Gastroesophageal sphincter (tissue), 4 donors: ENCODE measurements around the gene IL23R. TPM values are rescaled to one million over a fixed set of nuclear protein-coding genes. Genes with fewer than 3 reads are reported as not detected.
A peak's percentile ranks its signal among the peaks of the same experiment; 100 is the strongest.

Source experiments
- ATAC-seq: fragments of 150-250 bp; one replicate; pipeline ENCODE4 v1.9.1; 2016; ENCODE audit warnings: mild to moderate bottlenecking, moderate library complexity
- H3K27ac ChIP-seq, 4 donors: fragments of 200-600 bp; sonication (generic) in 3 of 4; 1 replicate in 3 of 4; 2 replicates in 1 of 4; pipeline ENCODE4 v1.5.1; 2016 to 2019
- H3K27me3 ChIP-seq: fragments of 200-600 bp; sonication (generic); one replicate; pipeline ENCODE4 v1.5.1; 2019
- H3K36me3 ChIP-seq, 2 donors: fragments of 200-600 bp; sonication (generic); one replicate each; pipeline ENCODE4 v1.5.1; 2019; ENCODE audit warnings: control low read depth in 1 of 2
- H3K4me1 ChIP-seq, 3 donors: fragments of 200-600 bp; sonication (generic); 1 replicate in 2 of 3; 2 replicates in 1 of 3; pipeline ENCODE4 v1.5.1; 2016 to 2019; ENCODE audit warnings: control low read depth in 2 of 3
- H3K4me3 ChIP-seq, 2 donors: fragments of 200-600 bp; sonication (generic); one replicate each; pipeline ENCODE4 v1.5.1; 2019; ENCODE audit warnings: mild to moderate bottlenecking in 1 of 2, moderate library complexity in 1 of 2
- H3K9me3 ChIP-seq, 3 donors: fragments of 200-600 bp; sonication (generic); one replicate each; pipeline ENCODE4 v1.5.1; 2017 to 2019; ENCODE audit warnings: control low read depth in 2 of 3
- CTCF ChIP-seq, 4 experiments: fragments of 200-600 bp in 2 of 4; fragments of 450-650 bp in 2 of 4; sonication (generic) in 1 of 4; IDR thresholded peaks; one replicate each; pipeline ENCODE4 v1.5.1; 2017 to 2019; ENCODE audit warnings: antibody characterized with exemption in 4 of 4, mild to moderate bottlenecking in 2 of 4, moderate library complexity in 2 of 4
- EP300 ChIP-seq: sonication (generic); formaldehyde crosslinking; IDR thresholded peaks from one replicate; pipeline ENCODE4 v1.6.1; 2017; ENCODE audit warnings: antibody characterized with exemption, mild to moderate bottlenecking
- POLR2A ChIP-seq, 2 donors: fragments of 450-650 bp; IDR thresholded peaks; one replicate each; pipeline ENCODE4 v1.6.1; 2017; ENCODE audit warnings: antibody characterized with exemption in 2 of 2, mild to moderate bottlenecking in 2 of 2, moderate library complexity in 1 of 2
- POLR2AphosphoS5 ChIP-seq: sonication (generic); formaldehyde crosslinking; IDR thresholded peaks from one replicate; pipeline ENCODE4 v1.6.1; 2017; ENCODE audit warnings: antibody characterized with exemption
- WGBS, 2 donors: methylation state at CpG; one replicate each; pipeline ENCODE4 v1.1.5; 2018; ENCODE audit warnings: low coverage in 1 of 2; 5-methylcytosine and 5-hydroxymethylcytosine counted together
- total RNA-seq, 4 donors: library from RNA; depleted of rRNA; stranded (reverse); fragments of >200 nt; gene quantifications; one replicate each; pipeline ENCODE4 v1.1.0, GENCODE V29; 2016

IL23R gene
- total RNA-seq, 4 donors from 2014 or later, result not detected

GRCh38 chr1:67213164-67213563 lies 46.9 kb downstream of the IL23R start:
- 59 to 67% methylated on average over 2 to 3 of the region's 3 CpGs for WGBS, 2 donors
- H3K4me1 ChIP-seq, result no peaks in the 10 kb centered on the region
- H3K36me3 ChIP-seq, result no peaks in the 10 kb centered on the region
- H3K27me3 ChIP-seq, result no peaks in the 10 kb centered on the region
- TF ChIP-seq POLR2A (IDR thresholded peaks at IDR 0.05), result no peak
- no peak for TF ChIP-seq CTCF (IDR thresholded peaks at IDR 0.05)
- no peak for TF ChIP-seq EP300
- TF ChIP-seq POLR2AphosphoS5, result no peak
- H3K9me3 ChIP-seq, result no peaks in the 10 kb centered on the region
- no peak overlapping the region for H3K27ac ChIP-seq
- no peak overlapping the region for H3K4me3 ChIP-seq
- no peak for ATAC-seq

GRCh38 chr1:67213948-67214347 lies 47.7 kb downstream of the IL23R start:
- Histone ChIP-seq H3K36me3 (no peaks in the 10 kb centered on the region), H3K4me1 (no peaks in the 10 kb centered on the region), H3K27me3 (no peaks in the 10 kb centered on the region), H3K4me3 (no peak overlapping the region), H3K9me3 (no peaks in the 10 kb centered on the region), H3K27ac (no peak overlapping the region)
- WGBS, 2 donors, result 73 to 100% methylated on average over 1 of the region's 1 CpG
- TF ChIP-seq POLR2A (IDR thresholded peaks at IDR 0.05) (no peak), CTCF (IDR thresholded peaks at IDR 0.05) (no peak), EP300 (no peak), POLR2AphosphoS5 (no peak)
- no peak for ATAC-seq

DNA sequence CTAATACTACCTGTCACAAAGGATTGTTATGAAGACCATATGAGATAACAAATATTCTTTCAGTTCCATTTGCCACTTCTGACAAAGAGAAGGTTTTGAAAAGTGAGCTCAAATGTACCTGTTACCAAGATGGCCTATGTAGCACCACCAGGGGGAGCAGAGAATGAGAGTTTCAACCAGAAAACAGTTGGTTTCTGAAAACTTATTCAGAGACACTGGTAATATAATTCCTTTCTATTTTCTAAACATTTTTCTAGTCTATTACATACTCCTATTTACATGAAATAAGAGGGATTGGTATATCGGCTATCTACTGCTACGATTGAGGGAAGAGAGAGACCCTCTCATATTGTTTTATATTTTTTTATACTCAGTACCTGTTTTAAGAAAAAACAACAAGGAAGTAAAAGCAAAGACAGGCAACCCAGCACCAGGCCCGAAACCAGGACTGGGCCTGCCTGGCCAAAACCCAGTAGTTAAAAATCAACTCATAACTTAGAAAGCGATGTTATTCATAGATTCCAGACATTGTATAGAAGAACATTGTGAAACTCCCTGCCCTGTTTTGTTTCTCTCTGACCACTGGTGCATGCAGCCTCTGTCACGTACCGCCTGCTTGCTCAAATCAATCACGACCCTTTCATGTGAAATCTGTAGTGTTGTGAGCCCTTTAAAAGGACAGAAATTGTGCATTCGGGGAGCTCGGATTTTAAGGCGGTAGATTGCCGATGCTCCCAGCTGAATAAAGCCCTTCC lies 48.3 kb downstream of the IL23R start:
- Histone ChIP-seq H3K4me1 (no peaks in the 10 kb centered on the region), H3K27me3 (no peaks in the 10 kb centered on the region), H3K4me3 (no peak overlapping the region), H3K27ac (no peak overlapping the region), H3K36me3 (no peaks in the 10 kb centered on the region), H3K9me3 (no peaks in the 10 kb centered on the region)
- no peak for TF ChIP-seq POLR2AphosphoS5
- peak in 3 of 4 experiments; percentile 6 to 42 (median 39) for TF ChIP-seq CTCF (IDR thresholded peaks at IDR 0.05)
- no peak for TF ChIP-seq EP300
- WGBS, 2 donors, result 83 to 85% methylated on average over 8 to 11 of the region's 11 CpGs
- ATAC-seq, result no peak

DNA sequence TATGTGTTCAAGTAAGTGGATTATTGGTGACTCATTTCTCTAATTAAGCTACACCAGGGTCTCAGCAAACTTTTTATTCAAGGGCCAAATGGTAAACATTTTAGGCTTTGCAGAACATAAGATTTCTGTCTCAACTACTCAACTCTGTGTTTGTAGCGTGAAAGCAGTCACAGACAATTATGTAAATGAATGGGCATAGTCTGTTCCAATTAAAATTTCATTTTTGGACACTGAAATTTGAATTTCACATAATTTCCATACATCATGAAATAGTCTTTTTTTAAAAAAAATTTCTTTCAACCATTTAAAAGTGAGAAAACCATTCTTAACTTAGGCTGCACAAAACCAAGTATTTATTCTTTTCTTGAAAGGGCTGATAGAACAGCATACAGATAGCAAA lies 50.1 kb downstream of the IL23R start:
- no peak for TF ChIP-seq CTCF (IDR thresholded peaks at IDR 0.05)
- no peak for TF ChIP-seq EP300
- TF ChIP-seq POLR2A (IDR thresholded peaks at IDR 0.05), result no peak
- no peak for TF ChIP-seq POLR2AphosphoS5
- no peaks in the 10 kb centered on the region for H3K36me3 ChIP-seq
- no peak overlapping the region for H3K4me3 ChIP-seq
- H3K9me3 ChIP-seq, result no peaks in the 10 kb centered on the region
- no peak overlapping the region for H3K27ac ChIP-seq
- no peak for ATAC-seq
- no peaks in the 10 kb centered on the region for H3K27me3 ChIP-seq
- WGBS, 2 donors, result 100% methylated on average over 1 of the region's 1 CpG
- no peaks in the 10 kb centered on the region for H3K4me1 ChIP-seq

GRCh38 chr1:67217417-67217816 lies 51.2 kb downstream of the IL23R start:
- H3K4me3 ChIP-seq, result no peak overlapping the region
- no peaks in the 10 kb centered on the region for H3K9me3 ChIP-seq
- no peaks in the 10 kb centered on the region for H3K36me3 ChIP-seq
- H3K27me3 ChIP-seq, result no peaks in the 10 kb centered on the region
- TF ChIP-seq POLR2A (IDR thresholded peaks at IDR 0.05) (no peak), CTCF (IDR thresholded peaks at IDR 0.05) (no peak), POLR2AphosphoS5 (no peak), EP300 (no peak)
- ATAC-seq, result no peak
- H3K27ac ChIP-seq, result no peak overlapping the region
- 12 to 20% methylated on average over 1 of the region's 1 CpG for WGBS, 2 donors
- H3K4me1 ChIP-seq, result no peaks in the 10 kb centered on the region
